Measurements from ENCODE around the gene AARSD1. TPM values are rescaled to one million over a fixed set of nuclear protein-coding genes. Genes with fewer than 3 reads are reported as not detected.

Gene AARSD1
- total and polyA plus RNA-seq, 2 donors (not counting 3 experiments of a cell fraction or from before 2014, with no cell fraction given) = 42.8 to 53.2 TPM

- dilution Hi-C loops (cut with MboI; ENCODE audit: extremely low pct_ligation_motif_present, low sequenced_read_pairs) (no loop called here), intact Hi-C loops (cut with micrococcal nuclease) (no loop called here)
- TF ChIP-seq, protein P1, sequence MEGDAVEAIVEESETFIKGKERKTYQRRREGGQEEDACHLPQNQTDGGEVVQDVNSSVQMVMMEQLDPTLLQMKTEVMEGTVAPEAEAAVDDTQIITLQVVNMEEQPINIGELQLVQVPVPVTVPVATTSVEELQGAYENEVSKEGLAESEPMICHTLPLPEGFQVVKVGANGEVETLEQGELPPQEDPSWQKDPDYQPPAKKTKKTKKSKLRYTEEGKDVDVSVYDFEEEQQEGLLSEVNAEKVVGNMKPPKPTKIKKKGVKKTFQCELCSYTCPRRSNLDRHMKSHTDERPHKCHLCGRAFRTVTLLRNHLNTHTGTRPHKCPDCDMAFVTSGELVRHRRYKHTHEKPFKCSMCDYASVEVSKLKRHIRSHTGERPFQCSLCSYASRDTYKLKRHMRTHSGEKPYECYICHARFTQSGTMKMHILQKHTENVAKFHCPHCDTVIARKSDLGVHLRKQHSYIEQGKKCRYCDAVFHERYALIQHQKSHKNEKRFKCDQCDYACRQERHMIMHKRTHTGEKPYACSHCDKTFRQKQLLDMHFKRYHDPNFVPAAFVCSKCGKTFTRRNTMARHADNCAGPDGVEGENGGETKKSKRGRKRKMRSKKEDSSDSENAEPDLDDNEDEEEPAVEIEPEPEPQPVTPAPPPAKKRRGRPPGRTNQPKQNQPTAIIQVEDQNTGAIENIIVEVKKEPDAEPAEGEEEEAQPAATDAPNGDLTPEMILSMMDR (IDR thresholded peaks at IDR 0.05; ENCODE audit: extremely low read depth in 1 of 2, insufficient read depth in 1 of 2, low read depth in 1 of 2, low read length in 2 of 2) = no peak
- TF ChIP-seq JUN (IDR thresholded peaks at IDR 0.05; ENCODE audit: borderline replicate concordance, insufficient read depth, insufficient read length, low read depth) = no peak
- no peak for TF ChIP-seq POLR2A (IDR thresholded peaks at IDR 0.05; ENCODE audit: low read depth, low read length)
- no peak for TF ChIP-seq MYC (IDR thresholded peaks at IDR 0.05; ENCODE audit: low read depth, low read length)
- TF ChIP-seq EZH2 (IDR thresholded peaks at IDR 0.05; ENCODE audit: borderline replicate concordance, low read depth, low read length, severe bottlenecking) = no peak
- no peak for TF ChIP-seq FOS (IDR thresholded peaks at IDR 0.05; ENCODE audit: borderline replicate concordance, insufficient read depth, low read length)
- TF ChIP-seq GATA2 (IDR thresholded peaks at IDR 0.05; ENCODE audit: insufficient read depth, insufficient read length, low read depth, low read length) = no peak
- no peak for TF ChIP-seq POLR2AphosphoS5 (IDR thresholded peaks at IDR 0.05; ENCODE audit: insufficient read depth, low read depth, low read length)
- TF ChIP-seq MAX (IDR thresholded peaks at IDR 0.05; ENCODE audit: insufficient read depth, insufficient read length) = no peak
- H3K4me3 ChIP-seq (replicated peaks in 1 of 3; ENCODE audit: insufficient read depth in 1 of 3, low read depth in 1 of 3, low read length in 3 of 3) = no peak overlapping the region
- no peaks in the 10 kb centered on the region for H3K9me1 ChIP-seq (replicated peaks; ENCODE audit: control insufficient read depth, extremely low read depth, insufficient read depth, low read length)
- DNase-seq (ENCODE audit: low read depth, low spot score) (no peak), FAIRE-seq (no peak)
- H3K27ac ChIP-seq (ENCODE audit: insufficient read depth, low read depth, low read length) = no peak overlapping the region
- H3K36me3 ChIP-seq (ENCODE audit: control insufficient read depth in 2 of 2, extremely low read depth in 1 of 2, insufficient read depth in 2 of 2, low read length in 2 of 2) = no peaks in the 10 kb centered on the region
- no peaks in the 10 kb centered on the region for H3K9me3 ChIP-seq (replicated peaks; ENCODE audit: control insufficient read depth, insufficient read depth, low read length)
- no peak overlapping the region for H3K9ac ChIP-seq (replicated peaks; ENCODE audit: extremely low read depth, insufficient read depth, low read length)
- H3K4me2 ChIP-seq (ENCODE audit: insufficient read depth, low read length) = no peak overlapping the region
- H4K20me1 ChIP-seq (replicated peaks; ENCODE audit: control insufficient read depth, extremely low read depth, insufficient read depth, low read length) = no peaks in the 10 kb centered on the region
- POLR2A ChIA-PET = no interaction called here
- peaks cover 0 to 10% of the 10 kb centered on the region in 2 experiments for H3K27me3 ChIP-seq (ENCODE audit: control insufficient read depth in 2 of 2, insufficient read depth in 2 of 2, low read length in 2 of 2)
- no peaks in the 10 kb centered on the region for H3K4me1 ChIP-seq (ENCODE audit: control insufficient read depth, extremely low read depth, insufficient read depth, low read length)
- CTCF ChIA-PET = interaction anchor here (2.5 kb wide), 1 partner anchor 16 kb away, joined by 11 read pairs; no protein-coding TSS in a partner anchor
- H2AFZ ChIP-seq (ENCODE audit: low read depth, low read length) = no peak overlapping the region
- no peaks in the 10 kb centered on the region for H3K79me2 ChIP-seq (ENCODE audit: control insufficient read depth, insufficient read depth, low read length)
- BruUV-seq (replicated peaks) = no TSS peak
Measured at GRCh38 chr17:42913522-42913921, 50.7 kb downstream of the AARSD1 start.

All from endothelial cell of umbilical vein (primary cell).